GM19452 (cell line): Measurements from ENCODE around the gene CHIC2.
A peak's percentile ranks its signal among the peaks of the same experiment; 100 is the strongest.

Source experiments
- ATAC-seq: cut with Tn5 transposase; IDR thresholded peaks from one replicate; pipeline ENCODE4 v1.9.1; 2021; ENCODE audit not compliant: unreplicated experiment

Gene CHIC2

GRCh38 chr4:54093324-54094240 is 29.2 kb upstream of the CHIC2 start:
- ATAC-seq, result no peak

GRCh38 chr4:54092405-54093323 is 28.3 kb upstream of the CHIC2 start:
- no peak for ATAC-seq

- ATAC-seq, result peak; percentile 56
Measured at GRCh38 chr4:54091637-54092404, 27.4 kb upstream of the CHIC2 start.

GRCh38 chr4:54090804-54091623 is 26.6 kb upstream of the CHIC2 start:
- ATAC-seq, result no peak

GRCh38 chr4:54090404-54090803 is 26.0 kb upstream of the CHIC2 start:
- no peak for ATAC-seq

- ATAC-seq, result no peak
Measured at GRCh38 chr4:54089875-54090274, 25.5 kb upstream of the CHIC2 start.

- no peak for ATAC-seq
Measured at GRCh38 chr4:54085284-54085683, 20.9 kb upstream of the CHIC2 start.

- no peak for ATAC-seq
Measured at GRCh38 chr4:54082168-54082567, 17.8 kb upstream of the CHIC2 start.

GRCh38 chr4:54077812-54078211 is 13.4 kb upstream of the CHIC2 start:
- no peak for ATAC-seq

- ATAC-seq, result no peak
Measured at GRCh38 chr4:54076673-54077072, 12.3 kb upstream of the CHIC2 start.

GRCh38 chr4:54074381-54074780 is 10.0 kb upstream of the CHIC2 start:
- no peak for ATAC-seq

GRCh38 chr4:54073271-54073880 is 9.0 kb upstream of the CHIC2 start:
- ATAC-seq, result no peak

GRCh38 chr4:54067166-54067565 is 2.8 kb upstream of the CHIC2 start:
- ATAC-seq, result no peak

GRCh38 chr4:54066718-54067129 is 2.3 kb upstream of the CHIC2 start:
- no peak for ATAC-seq

GRCh38 chr4:54066088-54066415 is 1.6 kb upstream of the CHIC2 start:
- ATAC-seq, result no peak

GRCh38 chr4:54065282-54066087 is 1.1 kb upstream of the CHIC2 start:
- no peak for ATAC-seq

GRCh38 chr4:54063737-54064316 is 578 bp downstream of the CHIC2 start:
- ATAC-seq, result peak; percentile 24

GRCh38 chr4:54063229-54063628 is 1.2 kb downstream of the CHIC2 start:
- ATAC-seq, result no peak

- no peak for ATAC-seq
Measured at GRCh38 chr4:54062392-54062791, 2.0 kb downstream of the CHIC2 start.
